ENCODE data around the gene DBN1.

- TF ChIP-seq CTCF (IDR thresholded peaks at IDR 0.05; ENCODE audit: insufficient read depth, low read depth, low read length) (no peak), EZH2 (IDR thresholded peaks at IDR 0.05; ENCODE audit: insufficient read depth, low read length) (no peak)
Observed at GRCh38 chr5:177515580-177515979, 42.1 kb upstream of the DBN1 start.

Data from astrocyte (in vitro differentiated cells and primary cell).